Cardiac fibroblast (primary cell): Measurements from ENCODE around the gene ACE.
A peak's percentile ranks its signal among the peaks of the same experiment; 100 is the strongest.

ENCODE experiments used
- DNase-seq, 2 donors: peaks; one replicate each; pipeline versions ENCODE4 v3.0.0 to v3.0.0-alpha.2; 2010; ENCODE audit warnings: low read depth in 2 of 2
- H3K4me3 ChIP-seq, 2 donors: replicated peaks in 1 of 2; 1 replicate in 1 of 2; 2 replicates in 1 of 2; pipeline ENCODE4 v1.5.1; 2011; ENCODE audit warnings: low read depth in 2 of 2, low read length in 2 of 2, mild to moderate bottlenecking in 2 of 2, moderate library complexity in 1 of 2
- CTCF ChIP-seq: IDR thresholded peaks from one replicate; pipeline ENCODE4 v1.5.1; 2011; ENCODE audit warnings: low read depth, mild to moderate bottlenecking, low read length, inconsistent platforms

Gene ACE

GRCh38 chr17:63443053-63443452, 33.8 kb upstream of the ACE start:
- no peak for DNase-seq
- no peak for TF ChIP-seq CTCF
- no peak overlapping the region for H3K4me3 ChIP-seq

- no peak for DNase-seq
- no peak for TF ChIP-seq CTCF
- H3K4me3 ChIP-seq: no peak overlapping the region
Measured at GRCh38 chr17:63444457-63444856, 32.4 kb upstream of the ACE start.

- no peak for DNase-seq
- H3K4me3 ChIP-seq: no peak overlapping the region
- TF ChIP-seq CTCF: no peak
Measured at GRCh38 chr17:63445065-63445464, 31.8 kb upstream of the ACE start.

GRCh38 chr17:63445571-63445953, 31.3 kb upstream of the ACE start:
- DNase-seq: no peak
- H3K4me3 ChIP-seq: peak overlapping the region; percentile 42 to 45
- TF ChIP-seq CTCF: no peak

- peak within 1 kb of the TSS; percentile 42 to 45 for H3K4me3 ChIP-seq
- DNase-seq: peak in 1 of 2 donors; percentile 74
- no peak for TF ChIP-seq CTCF
Measured at GRCh38 chr17:63445954-63446752, 30.7 kb upstream of the ACE start, which contains the start of gene CYB561. Gene CYB561, minus strand, starts transcription at chr17:63446306. Its CDS starts 8,759 bp downstream, at chr17:63437547.

GRCh38 chr17:63446753-63447470, 29.9 kb upstream of the ACE start:
- no peak for TF ChIP-seq CTCF
- H3K4me3 ChIP-seq: peak overlapping the region; percentile 35 to 42
- peak in 1 of 2 donors; percentile 86 for DNase-seq
